SH-SY5Y (cell line): ENCODE results near the gene TJP3.

Source experiments
- GATA2 ChIP-seq: IDR thresholded peaks from 2 replicates; pipeline ENCODE4 v1.6.1; 2011; ENCODE audit warnings: mild to moderate bottlenecking, low read depth, low read length
- GATA3 ChIP-seq: IDR thresholded peaks from 2 replicates; pipeline ENCODE4 v1.6.1; 2011; ENCODE audit warnings: low read depth, mild to moderate bottlenecking, low read length, moderate library complexity

GRCh38 chr19:3750211-3750610, 42.0 kb downstream of the TJP3 start:
- no peak for TF ChIP-seq GATA2
- TF ChIP-seq GATA3 = no peak
